Measurements from ENCODE around the gene IGIP.

Gene IGIP

GRCh38 chr5:140174014-140174413, 48.3 kb downstream of the IGIP start:
- Mint-ChIP-seq H3K4me1 (peaks cover 8 to 10% of the 10 kb centered on the region in 2 donors), H3K36me3 (peaks cover 2 to 3% of the 10 kb centered on the region in 2 donors), H3K9me3 (no peaks in the 10 kb centered on the region), H3K27me3 (peaks cover 0 to 8% of the 10 kb centered on the region in 2 donors), H3K4me3 (peak overlapping the region; percentile 69 to 88), H3K27ac (no peak overlapping the region)
- no peak for ATAC-seq (replicated peaks)
- no peak for DNase-seq

GRCh38 chr5:140174465-140175366, 49.0 kb downstream of the IGIP start, which contains the start of gene CYSTM1:
Gene CYSTM1 (plus strand): TSS chr5:140175188. CDS start chr5:140194466, 19,278 bp downstream.
- H3K9me3 Mint-ChIP-seq = no peaks in the 10 kb centered on the region
- peak; percentile 92 to 95 for ATAC-seq (replicated peaks)
- H3K27ac Mint-ChIP-seq = peak within 1 kb of the TSS; percentile 97
- peaks cover 8 to 10% of the 10 kb centered on the region in 2 donors for H3K4me1 Mint-ChIP-seq
- DNase-seq = peak; percentile 93
- peaks cover 3 to 5% of the 10 kb centered on the region in 2 donors for H3K36me3 Mint-ChIP-seq
- H3K4me3 Mint-ChIP-seq = peak within 1 kb of the TSS; percentile 88 to 96
- peaks cover 0 to 8% of the 10 kb centered on the region in 2 donors for H3K27me3 Mint-ChIP-seq

GRCh38 chr5:140175367-140176030, 49.8 kb downstream of the IGIP start:
- peaks cover 3 to 5% of the 10 kb centered on the region in 2 donors for H3K36me3 Mint-ChIP-seq
- DNase-seq (peak; percentile 63), ATAC-seq (replicated peaks) (peak; percentile 63 to 69)
- peak overlapping the region; percentile 88 to 96 for H3K4me3 Mint-ChIP-seq
- peak overlapping the region; percentile 97 for H3K27ac Mint-ChIP-seq
- peaks cover 0 to 8% of the 10 kb centered on the region in 2 donors for H3K27me3 Mint-ChIP-seq
- H3K9me3 Mint-ChIP-seq = no peaks in the 10 kb centered on the region
- H3K4me1 Mint-ChIP-seq = peaks cover 8 to 10% of the 10 kb centered on the region in 2 donors

GRCh38 chr5:140176031-140176387, 50.3 kb downstream of the IGIP start:
- no peaks in the 10 kb centered on the region for H3K9me3 Mint-ChIP-seq
- H3K4me1 Mint-ChIP-seq = peaks cover 8 to 10% of the 10 kb centered on the region in 2 donors

GRCh38 chr5:140178086-140178410, 52.3 kb downstream of the IGIP start:
- Mint-ChIP-seq H3K27me3 (peaks cover 0 to 8% of the 10 kb centered on the region in 2 donors), H3K4me3 (no peak overlapping the region)
- ATAC-seq (replicated peaks) = no peak

More at GRCh38 chr5:140176031-140176387, 50.3 kb downstream of the IGIP start:
- no peak for DNase-seq
- H3K27me3 Mint-ChIP-seq = peaks cover 0 to 8% of the 10 kb centered on the region in 2 donors
- H3K27ac Mint-ChIP-seq = peak overlapping the region; percentile 91
- peak overlapping the region; percentile 85 to 88 for H3K4me3 Mint-ChIP-seq
- peaks cover 3 to 5% of the 10 kb centered on the region in 2 donors for H3K36me3 Mint-ChIP-seq
- no peak for ATAC-seq (replicated peaks)

GRCh38 chr5:140178482-140179116, 52.9 kb downstream of the IGIP start:
- Mint-ChIP-seq H3K36me3 (peaks cover 5 to 6% of the 10 kb centered on the region in 2 donors), H3K9me3 (no peaks in the 10 kb centered on the region), H3K27ac (no peak overlapping the region)

More at GRCh38 chr5:140178086-140178410, 52.3 kb downstream of the IGIP start:
- H3K27ac Mint-ChIP-seq = no peak overlapping the region
- no peaks in the 10 kb centered on the region for H3K9me3 Mint-ChIP-seq
- DNase-seq = no peak
- H3K4me1 Mint-ChIP-seq = peaks cover 8 to 10% of the 10 kb centered on the region in 2 donors
- peaks cover 3 to 5% of the 10 kb centered on the region in 2 donors for H3K36me3 Mint-ChIP-seq

More at GRCh38 chr5:140178482-140179116, 52.9 kb downstream of the IGIP start:
- no peak for ATAC-seq (replicated peaks)
- no peak overlapping the region for H3K4me3 Mint-ChIP-seq
- peaks cover 0 to 3% of the 10 kb centered on the region in 2 donors for H3K27me3 Mint-ChIP-seq
- peaks cover 8 to 12% of the 10 kb centered on the region in 2 donors for H3K4me1 Mint-ChIP-seq
- DNase-seq = no peak
